SK-N-SH (cell line): Measurements from ENCODE around the gene SVBP. TPM values are rescaled to one million over a fixed set of nuclear protein-coding genes. Genes with fewer than 3 reads are reported as not detected.

Source experiments
- CTCF ChIA-PET: fragments of 300-600, 350-600 bp; formaldehyde crosslinking; extraction: SDS; loops from one replicate; lab custom pipeline; 2021; lab: Yijun Ruan, JAX
- POLR2A ChIA-PET: fragments of 350-600 bp; sonication (Branson Sonifier 250); formaldehyde crosslinking; extraction: SDS; loops from one replicate; lab custom pipeline; 2020; ENCODE audit warnings: antibody characterized with exemption, inconsistent platforms; lab: Yijun Ruan, JAX
- DNase-seq: peaks from one replicate; pipeline ENCODE4 v3.0.0; 2012
- H2AFZ ChIP-seq: fragments of 200-600 bp; sonication (generic); 2 replicates; pipeline ENCODE4 v1.8.1; 2016; ENCODE audit warnings: antibody characterized with exemption, mild to moderate bottlenecking, low read depth
- H3F3A ChIP-seq: fragments of 200-600 bp; sonication (generic); replicated peaks from 2 replicates; pipeline ENCODE3; 2016; ENCODE audit warnings: antibody characterized with exemption, mild to moderate bottlenecking; ENCODE audit not compliant: insufficient read depth
- H3K27ac ChIP-seq, 2 experiments: fragments of 200-500 bp in 1 of 2; fragments of 200-600 bp in 1 of 2; sonication (Bioruptor generic) in 1 of 2; sonication (generic), shearing (Covaris generic) in 1 of 2; 2 replicates each; pipeline versions ENCODE4 v1.5.1 to v1.6.1; 2014 to 2016; ENCODE audit warnings: low read depth in 2 of 2, inconsistent platforms in 1 of 2, low read length in 1 of 2, mild to moderate bottlenecking in 1 of 2, mixed read lengths in 1 of 2
- H3K27me3 ChIP-seq: fragments of 200-600 bp; sonication (generic), shearing (Covaris generic); 2 replicates; pipeline ENCODE4 v1.6.1; 2016; ENCODE audit warnings: mixed run types; ENCODE audit not compliant: insufficient read depth
- H3K36me3 ChIP-seq, 2 experiments: fragments of 200-500 bp in 1 of 2; fragments of 200-600 bp in 1 of 2; sonication (Bioruptor generic) in 1 of 2; sonication (generic) in 1 of 2; replicated peaks in 1 of 2; 2 replicates each; pipeline versions ENCODE3 to v1.5.1; 2014 to 2016; ENCODE audit warnings: low read length in 1 of 2, mild to moderate bottlenecking in 1 of 2; ENCODE audit not compliant: insufficient read depth in 2 of 2, control insufficient read depth in 1 of 2
- H3K4me1 ChIP-seq, 2 experiments: fragments of 200-500 bp in 1 of 2; fragments of 200-600 bp in 1 of 2; sonication (Bioruptor generic) in 1 of 2; sonication (generic), shearing (Covaris generic) in 1 of 2; 2 replicates each; pipeline versions ENCODE4 v1.5.1 to v1.6.1; 2014 to 2016; ENCODE audit warnings: low read depth in 1 of 2, low read length in 1 of 2, mixed run types in 1 of 2; ENCODE audit not compliant: insufficient read depth in 2 of 2, control insufficient read depth in 1 of 2
- H3K4me2 ChIP-seq: fragments of 200-600 bp; sonication (generic), shearing (Covaris generic); 2 replicates; pipeline ENCODE4 v1.6.1; 2017; ENCODE audit warnings: mixed run types
- H3K4me3 ChIP-seq, 2 experiments: fragments of 200-500 bp in 1 of 2; fragments of 200-600 bp in 1 of 2; sonication (Bioruptor generic) in 1 of 2; sonication (generic), shearing (Covaris generic) in 1 of 2; 2 replicates each; pipeline versions ENCODE4 v1.5.1 to v1.8.1; 2014 to 2016; ENCODE audit warnings: low read depth in 2 of 2, inconsistent platforms in 1 of 2, low read length in 1 of 2, mild to moderate bottlenecking in 1 of 2, mixed read lengths in 1 of 2, moderate library complexity in 1 of 2
- H3K79me2 ChIP-seq: fragments of 200-600 bp; sonication (generic); 2 replicates; pipeline ENCODE4 v1.8.1; 2017; ENCODE audit warnings: mild to moderate bottlenecking; ENCODE audit not compliant: insufficient read depth
- H3K9ac ChIP-seq: fragments of 200-600 bp; sonication (generic); 2 replicates; pipeline ENCODE4 v1.6.1; 2017; ENCODE audit warnings: mixed run types
- H3K9me2 ChIP-seq: fragments of 200-600 bp; sonication (generic); 2 replicates; pipeline ENCODE4 v1.6.1; 2017; ENCODE audit warnings: mixed run types
- H3K9me3 ChIP-seq: fragments of 200-600 bp; sonication (generic); 2 replicates; pipeline ENCODE4 v1.6.1; 2017; ENCODE audit warnings: mixed run types, mild to moderate bottlenecking, moderate library complexity
- H4K20me1 ChIP-seq: fragments of 200-600 bp; sonication (generic); 2 replicates; pipeline ENCODE4 v1.6.1; 2017; ENCODE audit warnings: mild to moderate bottlenecking, mixed run types; ENCODE audit not compliant: insufficient read depth
- CTCF ChIP-seq: fragments of 200-600 bp; sonication (generic); IDR thresholded peaks from 2 replicates; pipeline ENCODE4 v1.6.1; 2017; ENCODE audit warnings: antibody characterized with exemption, mild to moderate bottlenecking, moderate library complexity
- ELF1 ChIP-seq: IDR thresholded peaks from 2 replicates; pipeline ENCODE4 v1.4.0; 2012
- FOSL2 ChIP-seq: IDR thresholded peaks from 2 replicates; pipeline ENCODE4 v1.4.0; 2012; ENCODE audit warnings: low read depth, mild to moderate bottlenecking, moderate library complexity, borderline replicate concordance
- FOXM1 ChIP-seq: IDR thresholded peaks from 2 replicates; pipeline ENCODE4 v1.4.0; 2012; ENCODE audit warnings: low read depth, mild to moderate bottlenecking
- JUND ChIP-seq: IDR thresholded peaks from 2 replicates; pipeline ENCODE4 v1.4.0; 2012
- MAX ChIP-seq: IDR thresholded peaks from 2 replicates; pipeline ENCODE4 v1.4.0; 2012; ENCODE audit warnings: low read depth
- MEF2A ChIP-seq: IDR thresholded peaks from 2 replicates; pipeline ENCODE4 v1.4.0; 2012; ENCODE audit warnings: low read depth, borderline replicate concordance
- MXI1 ChIP-seq: IDR thresholded peaks from 2 replicates; pipeline ENCODE4 v1.6.1; 2012; ENCODE audit warnings: mild to moderate bottlenecking, low read depth, low read length, improper control_type of control experiment
- NRF1 ChIP-seq: IDR thresholded peaks from 2 replicates; pipeline ENCODE4 v1.6.1; 2012; ENCODE audit warnings: low read depth, mild to moderate bottlenecking, low read length
- PBX3 ChIP-seq: IDR thresholded peaks from 2 replicates; pipeline ENCODE4; 2012
- RFX5 ChIP-seq: IDR thresholded peaks from 2 replicates; pipeline ENCODE4 v1.6.1; 2012; ENCODE audit warnings: mild to moderate bottlenecking, improper control_type of control experiment, low read length
- SIN3A ChIP-seq: IDR thresholded peaks from 2 replicates; pipeline ENCODE4 v1.6.1; 2012; ENCODE audit warnings: low read depth, mild to moderate bottlenecking, low read length, moderate library complexity, borderline replicate concordance
- USF2 ChIP-seq: fragments of 150-350 bp; IDR thresholded peaks from 2 replicates; pipeline ENCODE4 v1.6.1; 2017; ENCODE audit warnings: antibody characterized with exemption, low read length, low read depth, borderline replicate concordance
- ZBTB33 ChIP-seq: IDR thresholded peaks from 2 replicates; pipeline ENCODE4 v1.4.0; 2012; ENCODE audit warnings: low read depth, borderline replicate concordance
- WGBS: methylation state at CpG from one replicate; pipeline ENCODE4 v1.1.6; 2017; ENCODE audit warnings: low lambda C conversion rate; 5-methylcytosine and 5-hydroxymethylcytosine counted together
- polyA plus RNA-seq, 3 experiments: library from polyadenylated mRNA; depleted of rRNA; stranded (reverse); fragments of >200 nt; gene quantifications; 2 replicates each; pipeline ENCODE4 v1.2.3, GENCODE V29; 2012

The SVBP gene
- polyA plus RNA-seq, 1 of the 3 experiments (the other 2 are of a cell fraction), result 18.6 TPM

- H3K9me2 ChIP-seq, result no peaks in the 10 kb centered on the region
- no peaks in the 10 kb centered on the region for H3K9me3 ChIP-seq
- H3K4me1 ChIP-seq, result peaks cover 23 to 27% of the 10 kb centered on the region in 2 experiments; a peak in 3 of 4 replicates
- peaks cover 0 to 4% of the 10 kb centered on the region in 2 experiments for H3K36me3 ChIP-seq
- whole genome bisulfite sequencing, result 82% methylated on average over 1 of the region's 1 CpG
- H2AFZ ChIP-seq, result no peak overlapping the region
- no peak overlapping the region for H3K4me2 ChIP-seq
- H3F3A ChIP-seq, result peaks cover 5% of the 10 kb centered on the region
- TF ChIP-seq PBX3 (no peak), RFX5 (no peak), USF2 (no peak), NRF1 (no peak), FOXM1 (no peak), FOSL2 (no peak), MXI1 (no peak), SIN3A (no peak), JUND (no peak), ELF1 (no peak), MEF2A (no peak), MAX (no peak), CTCF (no peak), ZBTB33 (no peak)
- TF ChIP-seq, all 33 proteins: peak for 0
- DNase-seq, result no peak
- Histone ChIP-seq H3K27me3 (no peaks in the 10 kb centered on the region), H4K20me1 (no peaks in the 10 kb centered on the region; the same call in 1 of the 2 replicates), H3K27ac (no peak overlapping the region), H3K9ac (no peak overlapping the region), H3K4me3 (no peak overlapping the region), H3K79me2 (peaks cover 30% of the 10 kb centered on the region)
- CTCF ChIA-PET, result interaction anchor here (0.6 to 3.4 kb wide), 2 partner anchors 25 to 253 kb away, joined by 3 to 13 read pairs; partner anchors contain the start of gene ZNF691
- POLR2A ChIA-PET, result no interaction called here
Measured at GRCh38 chr1:42820813-42821212, 3.6 kb upstream of the SVBP start.
